Nephron (organoid): ENCODE results near the gene PSTPIP2.

Experiments
- H3K27ac Mint-ChIP-seq, 3 experiments: 2 replicates each; pipeline ENCODE4 v1.8.0; 2020; ENCODE audit warnings: mixed read lengths in 3 of 3, mild to moderate bottlenecking in 2 of 3, moderate library complexity in 1 of 3
- H3K27me3 Mint-ChIP-seq: 2 replicates; pipeline ENCODE4 v1.8.0; 2021; ENCODE audit warnings: low read depth, mild to moderate bottlenecking, moderate library complexity, mixed read lengths
- H3K36me3 Mint-ChIP-seq: 2 replicates; pipeline ENCODE4 v1.8.0; 2020; ENCODE audit warnings: low read depth, mixed read lengths
- H3K4me1 Mint-ChIP-seq: 2 replicates; pipeline ENCODE4 v1.8.0; 2020; ENCODE audit warnings: mixed read lengths
- H3K4me3 Mint-ChIP-seq, 3 experiments: 2 replicates each; pipeline ENCODE4 v1.8.0; 2020; ENCODE audit warnings: mild to moderate bottlenecking in 3 of 3, mixed read lengths in 3 of 3, moderate library complexity in 2 of 3
- H3K9me3 Mint-ChIP-seq: 2 replicates; pipeline ENCODE4 v1.8.0; 2020; ENCODE audit warnings: mixed read lengths
- CTCF ChIP-seq, 3 experiments: fragments of 200-600 bp; sonication (generic); IDR thresholded peaks; one replicate each; pipeline ENCODE4 v1.5.0; 2021; ENCODE audit warnings: antibody characterized with exemption in 3 of 3; ENCODE audit not compliant: unreplicated experiment in 3 of 3

The PSTPIP2 gene

DNA sequence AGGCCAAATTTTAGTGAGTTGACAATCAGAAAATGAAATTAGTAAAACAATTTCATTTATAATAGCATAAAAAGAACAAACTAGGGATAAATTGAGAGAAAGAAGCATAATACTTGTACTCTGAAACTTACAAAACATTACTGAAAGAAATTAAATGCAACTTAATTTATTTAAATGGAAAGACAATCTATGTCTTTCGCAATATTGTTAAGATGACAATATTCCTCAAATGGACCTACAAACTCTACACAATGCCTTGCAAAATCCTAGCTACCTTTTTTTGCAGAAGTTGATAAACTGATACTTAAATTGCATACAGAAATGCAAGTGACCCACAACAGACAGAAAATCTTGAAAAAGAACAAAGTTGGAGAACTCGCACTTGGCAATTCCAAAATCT, 114.0 kb downstream of the PSTPIP2 start:
- Mint-ChIP-seq H3K36me3 (peaks cover 32% of the 10 kb centered on the region), H3K4me1 (peaks cover 6% of the 10 kb centered on the region), H3K27me3 (no peaks in the 10 kb centered on the region), H3K27ac (no peak overlapping the region), H3K9me3 (no peaks in the 10 kb centered on the region), H3K4me3 (no peak overlapping the region)
- TF ChIP-seq CTCF (IDR thresholded peaks at IDR 0.05; ENCODE audit: unreplicated experiment in 3 of 3), result no peak

DNA sequence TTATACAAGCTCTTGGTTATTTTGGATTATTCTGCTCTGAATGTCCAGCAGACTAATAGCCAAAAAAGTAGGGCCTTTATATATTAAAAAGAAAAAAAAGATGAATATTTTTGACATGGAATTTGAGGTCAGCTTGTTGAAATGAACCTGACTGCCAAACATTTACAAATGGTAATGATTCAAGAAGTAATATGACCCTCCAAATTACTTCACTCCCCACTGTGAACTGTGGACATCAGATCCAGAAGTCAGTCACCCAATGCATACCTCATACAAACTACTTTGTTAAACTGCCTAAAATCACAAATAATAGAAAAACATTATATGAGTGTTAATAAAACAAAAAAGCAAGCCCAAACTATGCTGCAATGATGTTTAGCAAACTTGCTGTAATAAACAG, 115.0 kb downstream of the PSTPIP2 start:
- Mint-ChIP-seq H3K27ac (no peak overlapping the region), H3K36me3 (peaks cover 40% of the 10 kb centered on the region), H3K4me3 (no peak overlapping the region), H3K9me3 (no peaks in the 10 kb centered on the region), H3K4me1 (peaks cover 6% of the 10 kb centered on the region), H3K27me3 (no peaks in the 10 kb centered on the region)
- no peak for TF ChIP-seq CTCF (IDR thresholded peaks at IDR 0.05; ENCODE audit: unreplicated experiment in 3 of 3)

DNA sequence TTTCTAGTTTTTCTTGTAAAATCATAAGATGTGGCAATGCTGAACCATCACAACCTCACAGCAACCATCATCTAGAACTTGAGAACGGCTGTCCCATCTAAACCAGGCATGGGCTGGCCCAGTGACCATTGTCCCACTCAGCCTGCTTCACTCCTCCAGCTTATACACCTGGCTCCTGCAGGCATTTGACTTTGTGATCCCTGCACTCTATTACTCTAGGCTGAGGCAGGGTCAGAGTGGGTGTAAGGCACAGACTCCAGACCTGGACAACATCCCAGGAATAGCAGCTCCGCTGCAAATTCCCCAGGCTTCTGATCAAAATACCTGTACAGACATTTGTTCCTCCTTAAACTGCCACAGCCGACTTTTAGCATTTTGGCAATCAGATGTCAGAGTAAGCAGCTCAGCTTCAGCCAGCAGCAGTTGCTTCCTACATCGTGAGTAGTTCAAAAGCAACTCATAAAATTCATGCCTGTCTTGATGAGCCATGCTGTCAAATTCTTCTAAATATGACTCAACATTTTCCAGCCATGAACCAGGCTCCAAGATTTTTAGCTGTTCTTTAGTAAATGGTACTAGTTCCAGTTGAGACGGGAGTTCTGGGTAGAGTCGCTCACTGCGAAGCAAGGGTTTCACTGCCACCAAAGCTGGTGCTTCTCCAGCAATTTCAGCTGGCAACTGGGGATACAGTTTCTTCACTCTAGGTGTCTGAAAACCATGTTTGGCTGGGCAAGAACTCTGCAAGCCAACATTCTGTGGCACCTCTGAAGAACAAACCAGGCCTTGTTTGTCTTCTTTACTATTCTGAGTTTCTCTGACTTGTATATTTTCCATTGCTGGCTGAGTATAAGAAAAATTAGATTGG, 117.8 kb downstream of the PSTPIP2 start:
- no peaks in the 10 kb centered on the region for H3K27me3 Mint-ChIP-seq
- H3K9me3 Mint-ChIP-seq, result no peaks in the 10 kb centered on the region
- no peak overlapping the region for H3K27ac Mint-ChIP-seq
- H3K36me3 Mint-ChIP-seq, result peaks cover 63% of the 10 kb centered on the region
- no peak overlapping the region for H3K4me3 Mint-ChIP-seq
- peaks cover 6% of the 10 kb centered on the region for H3K4me1 Mint-ChIP-seq
- TF ChIP-seq CTCF (IDR thresholded peaks at IDR 0.05; ENCODE audit: unreplicated experiment in 3 of 3), result no peak

DNA sequence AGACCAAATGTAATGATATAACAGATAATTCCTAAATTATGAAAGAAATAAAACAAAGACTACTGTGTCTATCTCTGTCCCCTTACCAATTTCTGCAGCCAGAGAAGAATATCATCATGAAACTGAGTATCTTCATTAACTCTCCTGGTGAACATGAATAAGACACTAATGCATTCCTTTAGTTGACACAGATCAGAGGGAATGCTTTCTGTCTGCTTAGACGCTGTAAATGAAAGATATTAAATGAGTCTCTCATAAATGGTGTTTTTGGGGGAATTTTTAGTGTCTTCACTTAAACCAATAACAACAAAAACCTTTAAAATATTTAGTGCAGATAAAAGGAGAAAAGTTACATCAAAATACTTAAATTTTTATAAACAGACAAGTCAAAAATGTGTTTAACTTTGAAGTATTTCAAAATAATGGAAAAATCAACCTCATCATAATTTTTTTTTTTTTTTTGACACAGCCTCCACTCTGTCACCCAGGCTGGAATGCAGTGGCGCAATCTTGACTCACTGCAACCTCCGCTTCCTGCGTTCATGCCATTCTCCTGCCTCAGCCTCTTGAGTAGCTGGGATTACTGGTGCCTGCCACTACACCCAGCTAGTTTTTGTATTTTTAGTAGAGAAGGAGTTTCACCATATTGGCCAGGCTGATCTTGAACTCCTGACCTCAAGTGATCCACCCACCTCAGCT, 120.9 kb downstream of the PSTPIP2 start:
- Mint-ChIP-seq H3K4me3 (no peak overlapping the region), H3K4me1 (no peaks in the 10 kb centered on the region), H3K9me3 (no peaks in the 10 kb centered on the region), H3K36me3 (peaks cover 90% of the 10 kb centered on the region), H3K27ac (no peak overlapping the region), H3K27me3 (no peaks in the 10 kb centered on the region)
- no peak for TF ChIP-seq CTCF (IDR thresholded peaks at IDR 0.05; ENCODE audit: unreplicated experiment in 3 of 3)

DNA sequence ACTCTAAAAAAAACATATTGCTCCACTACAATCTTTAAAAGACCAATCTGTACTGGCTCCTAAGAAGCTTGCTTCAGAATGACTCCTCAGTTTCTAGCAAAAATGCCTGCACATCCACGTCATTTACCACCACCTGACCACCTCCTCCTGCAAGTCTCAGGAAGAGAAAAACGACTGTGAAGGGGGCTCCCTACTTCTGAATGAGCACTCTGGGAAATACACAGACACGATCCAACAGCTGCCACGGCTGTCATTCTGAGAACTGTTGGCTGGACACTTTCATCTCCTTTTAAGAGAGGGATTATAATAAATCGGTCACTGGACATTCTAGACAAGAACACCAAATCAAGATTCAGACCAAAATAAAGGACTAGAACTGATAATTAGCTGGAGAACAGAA, 126.4 kb downstream of the PSTPIP2 start:
- H3K4me3 Mint-ChIP-seq, result no peak overlapping the region
- no peaks in the 10 kb centered on the region for H3K9me3 Mint-ChIP-seq
- no peaks in the 10 kb centered on the region for H3K27me3 Mint-ChIP-seq
- no peak for TF ChIP-seq CTCF (IDR thresholded peaks at IDR 0.05; ENCODE audit: unreplicated experiment in 3 of 3)
- H3K4me1 Mint-ChIP-seq, result no peaks in the 10 kb centered on the region
- H3K36me3 Mint-ChIP-seq, result peaks cover 83% of the 10 kb centered on the region
- H3K27ac Mint-ChIP-seq, result peak overlapping the region in 1 of 3 experiments; percentile 23
